Calu3 (cell line): ENCODE data around the gene KLK4. TPM values are rescaled to one million over a fixed set of nuclear protein-coding genes. Genes with fewer than 3 reads are reported as not detected.

Experiments used
- BruUV-seq: library from RNA; stranded (reverse); fragments of 400-500 nt; replicated peaks from 2 replicates; lab custom pipeline; 2021; lab: Mats Ljungman, UMichigan
- CTCF ChIA-PET: fragments of 300-600 bp; sonication (Branson Sonifier 250); formaldehyde crosslinking; loops from one replicate; lab custom pipeline; 2022; ENCODE audit warnings: antibody characterized with exemption; lab: Charles Lee
- DNase-seq: peaks from one replicate; pipeline ENCODE4 v3.0.0; 2022
- H3K27ac Mint-ChIP-seq: one replicate; pipeline ENCODE4 v1.8.0; 2022; ENCODE audit warnings: mixed read lengths; ENCODE audit not compliant: unreplicated experiment
- H3K27me3 Mint-ChIP-seq: one replicate; pipeline ENCODE4 v1.8.0; 2022; ENCODE audit warnings: mixed read lengths; ENCODE audit not compliant: unreplicated experiment
- H3K36me3 Mint-ChIP-seq: one replicate; pipeline ENCODE4 v1.8.0; 2022; ENCODE audit warnings: mild to moderate bottlenecking, moderate library complexity, mixed read lengths; ENCODE audit not compliant: insufficient read depth, unreplicated experiment
- H3K4me1 Mint-ChIP-seq: one replicate; pipeline ENCODE4 v1.8.0; 2022; ENCODE audit warnings: mild to moderate bottlenecking, low read depth, mixed read lengths; ENCODE audit not compliant: unreplicated experiment
- H3K4me3 Mint-ChIP-seq: one replicate; pipeline ENCODE4 v1.8.0; 2022; ENCODE audit warnings: mild to moderate bottlenecking, low read depth, moderate library complexity, mixed read lengths; ENCODE audit not compliant: unreplicated experiment
- H3K9me3 Mint-ChIP-seq: one replicate; pipeline ENCODE4 v1.8.0; 2022; ENCODE audit warnings: low read depth, mixed read lengths; ENCODE audit not compliant: unreplicated experiment
- intact Hi-C: fragments of 100-400 bp; cut with micrococcal nuclease; formaldehyde crosslinking; loops from one replicate; pipeline ENCODE4 v1.10.0; 2022; ENCODE audit not compliant: unreplicated experiment
- total RNA-seq: library from RNA; stranded (reverse); gene quantifications from 2 replicates; pipeline ENCODE4 v1.2.3, GENCODE V29; 2022
- TF ChIP-seq, protein P1 (sequence below): fragments of 200-600 bp; IDR thresholded peaks from one replicate; pipeline ENCODE4 v1.8.0; 2022; ENCODE audit warnings: antibody characterized with exemption; ENCODE audit not compliant: unreplicated experiment

Gene KLK4
- total RNA-seq, 1 experiment from 2014 or later = not detected

DNA sequence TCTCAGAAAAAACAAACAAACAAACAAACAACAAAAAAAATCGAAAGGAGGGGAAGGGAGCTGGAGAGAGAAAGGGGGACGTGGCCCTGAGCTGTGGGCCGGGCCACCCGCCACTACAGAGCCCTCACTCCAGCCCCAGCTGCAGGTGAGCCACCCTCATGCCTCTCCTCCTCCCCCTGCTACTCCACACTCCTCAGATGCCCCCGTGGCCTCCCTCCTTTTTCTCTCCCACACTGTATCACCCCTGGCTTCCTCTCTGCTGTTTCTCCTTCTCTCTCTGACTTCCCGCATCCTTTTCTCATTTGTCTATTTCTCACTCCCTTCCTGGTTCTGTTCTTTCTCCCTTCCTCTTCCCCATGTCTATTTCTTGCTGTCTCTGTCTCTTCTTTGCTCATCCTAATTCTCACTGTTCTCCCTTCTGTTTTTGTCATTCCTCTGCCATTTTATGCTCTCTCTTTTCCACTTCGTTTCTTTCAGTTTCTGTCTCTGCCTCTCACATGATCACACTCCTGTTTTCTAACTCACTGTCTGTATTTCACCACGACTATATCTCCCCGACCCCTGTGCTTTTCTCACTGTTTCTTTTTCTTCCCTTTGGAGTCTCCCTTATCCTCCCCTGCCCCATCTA is 35.3 kb downstream of the KLK4 start:
- Mint-ChIP-seq H3K27me3 (peaks cover 27% of the 10 kb centered on the region), H3K36me3 (no peaks in the 10 kb centered on the region), H3K4me3 (no peak overlapping the region), H3K27ac (no peak overlapping the region), H3K4me1 (no peaks in the 10 kb centered on the region), H3K9me3 (no peaks in the 10 kb centered on the region)
- BruUV-seq = no TSS peak
- CTCF ChIA-PET = no interaction called here
- TF ChIP-seq, protein P1, sequence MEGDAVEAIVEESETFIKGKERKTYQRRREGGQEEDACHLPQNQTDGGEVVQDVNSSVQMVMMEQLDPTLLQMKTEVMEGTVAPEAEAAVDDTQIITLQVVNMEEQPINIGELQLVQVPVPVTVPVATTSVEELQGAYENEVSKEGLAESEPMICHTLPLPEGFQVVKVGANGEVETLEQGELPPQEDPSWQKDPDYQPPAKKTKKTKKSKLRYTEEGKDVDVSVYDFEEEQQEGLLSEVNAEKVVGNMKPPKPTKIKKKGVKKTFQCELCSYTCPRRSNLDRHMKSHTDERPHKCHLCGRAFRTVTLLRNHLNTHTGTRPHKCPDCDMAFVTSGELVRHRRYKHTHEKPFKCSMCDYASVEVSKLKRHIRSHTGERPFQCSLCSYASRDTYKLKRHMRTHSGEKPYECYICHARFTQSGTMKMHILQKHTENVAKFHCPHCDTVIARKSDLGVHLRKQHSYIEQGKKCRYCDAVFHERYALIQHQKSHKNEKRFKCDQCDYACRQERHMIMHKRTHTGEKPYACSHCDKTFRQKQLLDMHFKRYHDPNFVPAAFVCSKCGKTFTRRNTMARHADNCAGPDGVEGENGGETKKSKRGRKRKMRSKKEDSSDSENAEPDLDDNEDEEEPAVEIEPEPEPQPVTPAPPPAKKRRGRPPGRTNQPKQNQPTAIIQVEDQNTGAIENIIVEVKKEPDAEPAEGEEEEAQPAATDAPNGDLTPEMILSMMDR = no peak
- DNase-seq = no peak
- intact Hi-C loops = no loop called here

DNA sequence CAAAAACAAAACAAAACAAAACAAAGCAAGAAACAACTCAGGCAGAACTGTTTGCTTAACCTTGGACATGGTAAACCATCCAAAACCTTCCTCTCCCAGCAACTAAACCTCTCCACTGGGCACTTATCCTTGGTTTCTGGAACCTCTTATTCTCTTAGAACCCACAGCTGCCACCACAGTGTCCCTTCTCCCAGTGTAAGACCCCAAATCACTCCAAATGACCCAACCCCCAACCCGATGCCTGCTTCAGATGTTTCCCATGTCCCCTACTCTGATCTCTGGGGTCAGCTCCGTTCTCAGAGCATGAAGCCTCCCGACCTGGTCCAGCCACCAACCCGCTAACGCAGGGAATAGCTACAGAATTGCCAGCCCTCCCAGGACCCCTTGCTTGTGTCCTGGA is 37.0 kb downstream of the KLK4 start:
- BruUV-seq = no TSS peak
- no peak for DNase-seq
- no peaks in the 10 kb centered on the region for H3K9me3 Mint-ChIP-seq
- no peaks in the 10 kb centered on the region for H3K4me1 Mint-ChIP-seq
- CTCF ChIA-PET = no interaction called here
- H3K4me3 Mint-ChIP-seq = no peak overlapping the region
- intact Hi-C loops = no loop called here
- no peak overlapping the region for H3K27ac Mint-ChIP-seq
- TF ChIP-seq, protein P1 = no peak
- H3K36me3 Mint-ChIP-seq = no peaks in the 10 kb centered on the region
- peaks cover 10% of the 10 kb centered on the region for H3K27me3 Mint-ChIP-seq

DNA sequence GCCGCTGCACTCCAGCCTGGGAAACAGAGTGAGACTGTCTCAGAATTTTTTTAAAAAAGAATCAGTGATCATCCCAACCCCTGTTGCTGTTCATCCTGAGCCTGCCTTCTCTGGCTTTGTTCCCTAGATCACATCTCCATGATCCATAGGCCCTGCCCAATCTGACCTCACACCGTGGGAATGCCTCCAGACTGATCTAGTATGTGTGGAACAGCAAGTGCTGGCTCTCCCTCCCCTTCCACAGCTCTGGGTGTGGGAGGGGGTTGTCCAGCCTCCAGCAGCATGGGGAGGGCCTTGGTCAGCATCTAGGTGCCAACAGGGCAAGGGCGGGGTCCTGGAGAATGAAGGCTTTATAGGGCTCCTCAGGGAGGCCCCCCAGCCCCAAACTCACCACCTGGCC is 38.1 kb downstream of the KLK4 start, which contains the start of gene KLK2:
Gene KLK2 (plus strand): TSS at position 384 of the 400 bp plus-strand sequence. CDS start 35 bp downstream, outside the sequence.
- intact Hi-C loops = no loop called here
- Mint-ChIP-seq H3K4me3 (no peak within 1 kb of the TSS), H3K27me3 (no peaks in the 10 kb centered on the region), H3K36me3 (no peaks in the 10 kb centered on the region), H3K27ac (no peak within 1 kb of the TSS), H3K4me1 (no peaks in the 10 kb centered on the region), H3K9me3 (no peaks in the 10 kb centered on the region)
- no TSS peak for BruUV-seq
- TF ChIP-seq, protein P1 = no peak
- no peak for DNase-seq
- CTCF ChIA-PET = interaction anchor here (0.6 kb wide), 1 partner anchor 80 kb away, joined by 3 read pairs; no protein-coding TSS in a partner anchor

DNA sequence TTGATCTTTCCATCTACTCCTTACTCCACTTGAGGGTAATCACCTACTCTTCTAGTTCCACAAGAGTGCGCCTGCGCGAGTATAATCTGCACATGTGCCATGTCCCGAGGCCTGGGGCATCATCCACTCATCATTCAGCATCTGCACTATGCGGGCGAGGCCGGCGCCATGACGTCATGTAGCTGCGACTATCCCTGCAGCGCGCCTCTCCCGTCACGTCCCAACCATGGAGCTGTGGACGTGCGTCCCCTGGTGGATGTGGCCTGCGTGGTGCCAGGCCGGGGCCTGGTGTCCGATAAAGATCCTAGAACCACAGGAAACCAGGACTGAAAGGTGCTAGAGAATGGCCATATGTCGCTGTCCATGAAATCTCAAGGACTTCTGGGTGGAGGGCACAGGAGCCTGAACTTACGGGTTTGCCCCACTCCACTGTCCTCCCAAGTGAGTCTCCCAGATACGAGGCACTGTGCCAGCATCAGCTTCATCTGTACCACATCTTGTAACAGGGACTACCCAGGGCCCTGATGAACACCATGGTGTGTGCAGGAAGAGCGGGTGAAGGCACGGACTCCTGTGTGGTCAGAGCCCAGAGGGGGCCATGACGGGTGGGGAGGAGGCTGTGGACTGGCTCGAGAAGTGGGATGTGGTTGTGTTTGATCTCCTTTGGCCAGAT is 40.6 kb downstream of the KLK4 start:
- no peak for DNase-seq

More for the DNA sequence above, 40.6 kb downstream of the KLK4 start:
- TF ChIP-seq, protein P1 = no peak
- CTCF ChIA-PET = no interaction called here
- no TSS peak for BruUV-seq
- intact Hi-C loops = no loop called here
- no peaks in the 10 kb centered on the region for H3K27me3 Mint-ChIP-seq
- no peaks in the 10 kb centered on the region for H3K4me1 Mint-ChIP-seq
- no peak overlapping the region for H3K27ac Mint-ChIP-seq
- H3K4me3 Mint-ChIP-seq = no peak overlapping the region
- H3K9me3 Mint-ChIP-seq = no peaks in the 10 kb centered on the region
- no peaks in the 10 kb centered on the region for H3K36me3 Mint-ChIP-seq
